Measurements from ENCODE around the gene TOP2B.

Gene TOP2B

DNA sequence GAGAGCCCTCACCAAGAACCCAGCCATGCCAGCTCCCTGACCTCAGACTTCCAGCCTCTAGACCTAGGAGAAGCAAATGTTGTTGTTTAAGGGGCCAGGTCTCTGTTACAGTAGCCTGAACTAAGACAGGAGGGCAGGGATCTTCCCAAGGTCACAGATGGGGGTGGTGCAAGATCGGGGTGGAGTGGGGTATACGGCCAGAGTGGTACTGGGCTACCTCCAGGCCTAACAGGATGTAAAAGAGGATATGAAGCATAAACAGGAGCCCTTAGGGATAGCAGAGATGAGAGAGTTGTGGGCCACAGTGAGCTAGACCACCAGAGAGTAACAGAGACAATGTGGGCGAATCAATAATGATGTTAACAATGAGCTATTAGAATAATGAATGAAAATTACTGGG is 82.9 kb downstream of the TOP2B start:
- DNase-seq (ENCODE audit: low spot score) = no peak

DNA sequence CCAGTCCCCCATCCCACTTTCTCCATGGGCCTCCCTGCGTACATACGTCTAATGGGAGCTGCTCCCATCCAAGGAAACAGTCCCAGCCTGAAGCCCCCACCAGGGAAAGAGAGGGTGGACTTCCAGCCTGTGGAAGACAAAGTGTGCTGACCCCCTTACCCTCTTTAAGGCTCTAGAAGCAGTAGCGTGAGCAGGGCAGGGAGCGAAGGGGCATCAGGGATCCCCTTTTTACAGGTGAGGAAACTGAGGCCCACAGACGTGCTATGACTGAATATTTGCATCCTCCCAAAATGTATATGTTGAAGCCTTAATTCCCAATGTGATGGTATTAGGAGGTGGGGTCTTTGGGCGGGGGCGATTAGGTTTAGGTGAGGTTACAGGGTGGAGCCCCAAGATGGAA is 83.4 kb downstream of the TOP2B start:
- no peak for DNase-seq (ENCODE audit: low spot score)

- DNase-seq (ENCODE audit: low spot score) = no peak
These were observed 84.2 kb downstream of the TOP2B start for GRCh38 chr3:25580534-25580933.

DNA sequence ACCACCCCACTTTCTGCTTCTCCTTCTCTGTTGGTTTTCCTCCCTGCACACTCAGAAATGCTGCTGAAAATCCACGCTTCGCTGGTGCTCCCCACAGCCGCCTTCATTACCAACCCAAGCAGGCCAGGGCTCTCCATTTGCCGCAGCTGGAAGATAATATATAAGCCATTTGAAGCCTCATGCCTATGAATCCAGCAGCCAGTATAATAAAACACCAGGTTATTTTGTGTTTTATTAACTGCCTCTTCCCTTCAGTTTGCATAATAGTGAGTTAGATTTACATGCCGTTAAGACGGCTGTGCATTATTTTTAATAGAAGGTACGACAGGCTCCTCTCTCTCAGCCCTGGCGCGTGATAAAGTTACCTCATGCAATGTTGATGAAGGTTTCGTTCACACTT is 86.6 kb downstream of the TOP2B start:
- no peak for DNase-seq (ENCODE audit: low spot score)

DNA sequence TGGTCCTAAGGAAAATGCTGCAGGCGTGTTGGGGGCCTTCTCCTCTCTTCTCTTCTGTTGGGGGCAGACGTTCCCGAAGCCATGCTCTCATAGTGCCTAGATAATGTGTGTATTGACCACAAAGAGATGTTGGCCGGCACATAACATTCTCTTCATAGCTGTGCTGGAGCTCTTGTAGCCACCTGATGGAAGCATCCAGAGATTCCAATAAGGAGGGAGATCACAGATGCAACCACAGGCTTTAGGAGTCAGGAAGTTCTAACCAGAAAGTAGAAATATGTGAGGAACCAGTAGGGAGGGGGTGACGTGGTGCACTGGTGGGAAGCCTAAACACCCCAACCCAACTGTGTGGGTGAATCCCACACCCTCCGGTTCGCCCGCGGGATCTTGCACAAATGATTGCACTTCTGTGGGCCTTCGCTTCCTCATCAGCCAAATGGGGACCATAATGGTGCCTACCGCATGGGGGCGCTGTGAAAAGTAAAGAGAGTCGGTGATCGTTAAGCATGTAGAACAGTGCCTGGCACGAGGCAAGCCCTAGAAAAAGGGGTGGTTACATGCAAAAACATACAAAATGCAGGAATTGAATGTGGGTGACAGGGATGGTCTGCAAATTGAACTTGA is 87.8 kb downstream of the TOP2B start:
- no peak for DNase-seq (ENCODE audit: low spot score)

DNA sequence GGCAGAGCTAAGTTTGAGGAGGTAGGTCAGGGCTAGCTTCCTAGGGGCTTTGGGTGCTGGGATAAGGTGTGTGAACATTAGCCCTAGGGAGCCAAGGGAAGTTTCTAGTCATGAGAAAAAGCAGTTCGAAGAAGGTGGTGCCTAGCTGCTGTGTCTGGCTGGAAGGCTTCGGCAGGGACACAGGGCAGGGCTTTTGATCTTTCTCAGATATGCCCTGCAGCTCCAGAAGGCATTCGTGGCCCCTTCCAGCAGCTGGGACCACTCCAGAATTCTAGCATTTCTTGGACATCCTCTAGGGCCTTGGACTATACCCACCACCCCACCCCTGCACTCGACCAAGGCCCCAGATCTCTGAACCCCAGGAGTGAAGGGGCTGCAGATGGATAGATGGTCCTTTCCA is 88.6 kb downstream of the TOP2B start:
- no peak for DNase-seq (ENCODE audit: low spot score)

DNA sequence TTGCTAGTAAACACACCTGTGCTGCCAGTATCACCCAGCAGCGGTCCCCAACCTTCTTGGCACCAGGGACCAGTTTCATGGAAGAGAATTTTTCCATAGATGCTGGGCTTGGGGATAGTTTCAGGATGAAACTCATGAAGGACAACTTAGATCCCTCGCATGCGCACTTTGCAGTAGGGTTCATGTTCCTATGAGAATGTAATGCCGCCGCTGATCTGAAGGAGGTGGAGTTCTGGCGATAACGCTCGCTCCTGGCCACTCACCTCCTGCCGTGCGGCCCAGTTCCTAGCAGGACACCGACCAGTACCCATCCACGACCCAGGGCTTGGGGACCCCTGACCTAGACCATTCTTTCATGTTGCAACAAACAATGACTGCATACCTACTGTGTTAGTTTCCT is 89.7 kb downstream of the TOP2B start:
- DNase-seq (ENCODE audit: low spot score) = no peak

GRCh38 chr3:25574172-25574765 is 90.4 kb downstream of the TOP2B start:
- no peak for DNase-seq (ENCODE audit: low spot score)

- DNase-seq (ENCODE audit: low spot score) = no peak
These were observed 91.1 kb downstream of the TOP2B start for GRCh38 chr3:25573386-25574171.

DNA sequence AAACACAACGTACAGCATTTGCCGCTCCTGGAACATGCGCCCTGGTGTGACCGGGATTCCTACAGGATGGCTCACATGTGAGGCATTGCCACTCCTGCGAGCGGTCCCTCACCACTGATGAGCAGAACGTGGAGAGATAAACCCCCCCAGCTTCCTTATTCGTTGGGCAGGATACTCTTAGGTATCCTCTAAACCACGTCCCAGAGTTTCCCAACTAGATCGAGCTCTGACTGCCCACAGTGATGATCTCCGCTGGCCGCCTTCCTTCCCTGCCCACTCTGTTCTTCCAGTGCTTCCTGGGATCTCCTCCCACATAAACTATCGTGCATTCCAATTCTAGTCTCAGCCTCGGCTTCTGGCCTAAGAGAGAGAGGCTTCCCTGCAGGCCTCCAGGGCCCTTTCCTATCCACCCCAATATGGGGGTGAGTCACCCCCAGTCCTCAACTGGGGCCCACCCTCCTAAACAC is 91.8 kb downstream of the TOP2B start:
- no peak for DNase-seq (ENCODE audit: low spot score)

GRCh38 chr3:25572336-25572735 is 92.4 kb downstream of the TOP2B start:
- no peak for DNase-seq (ENCODE audit: low spot score)

- no peak for DNase-seq (ENCODE audit: low spot score)
These were observed 93.4 kb downstream of the TOP2B start for GRCh38 chr3:25571285-25571684.

DNA sequence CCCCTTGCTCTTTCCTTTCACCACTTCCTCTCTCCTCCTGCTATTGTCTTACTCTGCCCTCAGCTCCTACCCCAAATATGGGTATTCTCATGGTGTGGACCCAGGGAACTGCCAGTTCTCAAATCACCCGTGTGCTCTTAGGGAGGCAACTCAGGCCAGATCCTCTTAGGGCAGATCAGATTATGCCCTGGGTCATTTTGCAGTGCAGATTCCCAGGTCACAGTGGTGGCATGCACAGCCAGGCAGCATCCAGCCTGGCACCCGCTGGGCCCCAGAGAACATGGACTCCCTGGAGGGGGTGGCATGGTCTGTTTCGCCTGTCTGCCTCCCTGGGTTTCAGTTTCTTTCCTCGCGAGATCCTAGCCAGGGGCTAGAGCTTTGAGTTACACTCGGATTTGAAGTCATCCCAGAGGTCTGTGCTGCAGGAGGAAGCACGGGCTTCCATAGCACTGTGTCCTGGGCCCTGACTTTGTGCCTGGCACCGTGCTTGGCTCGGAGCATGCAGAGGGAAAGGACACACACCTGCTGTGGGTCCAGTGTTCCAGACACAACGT is 96.1 kb downstream of the TOP2B start:
- DNase-seq (ENCODE audit: low spot score) = no peak

- DNase-seq (ENCODE audit: low spot score) = no peak
These were observed 96.7 kb downstream of the TOP2B start for GRCh38 chr3:25567806-25568524.

DNA sequence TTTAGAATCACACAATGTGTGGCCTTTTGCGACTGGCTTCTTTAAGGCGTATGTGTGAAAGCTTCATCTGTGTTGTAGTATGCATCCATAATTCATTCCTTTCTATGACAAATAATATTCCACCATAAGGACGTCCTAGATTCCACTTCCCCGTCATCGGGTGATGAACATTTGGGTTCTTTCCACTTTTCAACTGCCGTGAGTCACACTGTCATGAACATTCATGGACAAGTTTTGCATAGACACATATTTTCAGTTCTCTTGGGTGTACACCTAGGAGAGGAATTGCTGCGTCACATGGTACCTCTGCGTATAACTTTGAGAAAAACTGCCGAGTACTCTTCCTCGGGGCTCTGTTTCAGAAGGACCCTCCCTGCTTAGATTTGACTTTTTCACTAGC is 97.3 kb downstream of the TOP2B start:
- no peak for DNase-seq (ENCODE audit: low spot score)

- no peak for DNase-seq (ENCODE audit: low spot score)
These were observed 98.3 kb downstream of the TOP2B start for GRCh38 chr3:25566358-25566920.

DNA sequence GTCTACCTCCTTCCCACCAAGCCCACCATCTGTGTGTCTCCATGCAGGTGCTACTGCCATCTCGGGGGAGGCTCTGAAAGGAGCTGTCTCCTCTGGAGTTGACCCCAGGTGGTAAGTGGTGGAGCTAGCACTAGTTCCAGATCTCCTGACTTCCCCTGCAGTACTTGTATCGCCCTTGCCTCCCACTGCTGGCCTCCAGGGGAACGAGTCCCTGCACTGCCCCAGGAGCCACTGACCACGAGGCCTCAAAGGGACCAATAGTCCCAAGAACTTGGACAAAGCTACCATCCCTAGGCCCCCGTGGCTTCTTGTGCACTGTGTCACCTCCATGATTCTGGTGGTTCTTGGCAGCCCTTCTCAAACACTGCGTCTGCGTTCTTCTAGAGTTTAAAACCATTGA is 98.9 kb downstream of the TOP2B start:
- no peak for DNase-seq (ENCODE audit: low spot score)

GRCh38 chr3:25564075-25564474 is 100.6 kb downstream of the TOP2B start:
- no peak for DNase-seq (ENCODE audit: low spot score)

GRCh38 chr3:25563601-25564000 is 101.1 kb downstream of the TOP2B start:
- DNase-seq (ENCODE audit: low spot score) = no peak

DNA sequence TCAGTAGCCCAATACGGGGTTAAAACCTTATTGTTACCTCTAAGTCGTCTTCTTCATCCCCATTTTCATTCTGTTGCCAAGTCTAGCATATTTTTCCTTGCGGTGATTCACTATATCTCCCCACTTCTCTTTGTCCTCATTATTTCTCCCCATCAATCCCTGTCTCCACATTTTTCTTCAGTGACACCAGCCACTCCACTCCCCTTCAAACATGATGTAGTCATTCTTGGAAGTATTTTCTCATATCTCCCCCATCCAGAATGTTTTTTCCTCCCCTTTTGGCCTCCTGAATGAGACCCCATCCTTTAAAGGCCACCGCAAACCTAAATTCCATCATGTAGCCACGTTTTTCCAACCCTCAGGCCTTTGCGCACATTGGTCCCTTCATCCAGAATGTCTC is 105.9 kb downstream of the TOP2B start:
- DNase-seq (ENCODE audit: low spot score) = no peak

DNA sequence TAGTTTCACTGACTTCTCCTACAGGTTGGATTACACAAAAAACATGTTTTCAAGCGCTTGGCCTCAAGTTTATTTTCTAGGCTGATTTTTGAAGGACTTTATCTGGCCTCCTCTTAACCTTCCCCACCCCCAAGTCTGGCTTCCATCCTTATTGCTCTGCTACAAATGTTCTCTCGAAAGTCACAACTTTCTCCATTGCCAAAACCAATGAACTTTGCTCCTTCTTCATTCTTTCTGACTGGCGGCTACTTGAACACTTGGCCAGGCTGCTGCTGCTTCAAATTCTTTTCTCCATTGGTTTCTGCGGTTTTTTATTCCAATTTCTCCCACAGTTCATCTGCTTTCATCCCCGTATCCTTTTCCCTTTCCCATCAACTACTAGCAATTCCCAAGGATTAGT is 106.6 kb downstream of the TOP2B start:
- no peak for DNase-seq (ENCODE audit: low spot score)

- no peak for DNase-seq (ENCODE audit: low spot score)
These were observed 107.0 kb downstream of the TOP2B start for GRCh38 chr3:25557694-25558093.
